ENCODE measurements around the gene RNF180. TPM values are rescaled to one million over a fixed set of nuclear protein-coding genes. Genes with fewer than 3 reads are reported as not detected.

Gene RNF180
- total RNA-seq, 4 donors from 2014 or later = 50.5 to 99.0 (median 63.1) TPM

GRCh38 chr5:64298586-64298985 is 132.9 kb downstream of the RNF180 start:
- WGBS, 2 donors = 45% methylated on average over 1 of the region's 1 CpG
- TF ChIP-seq CTCF (IDR thresholded peaks at IDR 0.05) (no peak), POLR2A (IDR thresholded peaks at IDR 0.05) (no peak)
- no peak overlapping the region for H3K27ac ChIP-seq
- no peaks in the 10 kb centered on the region for H3K27me3 ChIP-seq
- no peaks in the 10 kb centered on the region for H3K9me3 ChIP-seq
- no peak for DNase-seq
- H3K4me3 ChIP-seq (replicated peaks in 1 of 3) = no peak overlapping the region
- H3K4me1 ChIP-seq = peaks cover 13 to 14% of the 10 kb centered on the region in 2 donors
- intact Hi-C loops (cut with DNase I) = no loop called here
- H3K36me3 ChIP-seq = no peaks in the 10 kb centered on the region

- no peak for DNase-seq
- intact Hi-C loops (cut with DNase I) = no loop called here
- Histone ChIP-seq H3K27me3 (no peaks in the 10 kb centered on the region), H3K4me3 (replicated peaks in 1 of 3) (no peak overlapping the region), H3K27ac (no peak overlapping the region), H3K9me3 (no peaks in the 10 kb centered on the region), H3K36me3 (no peaks in the 10 kb centered on the region), H3K4me1 (peaks cover 13 to 14% of the 10 kb centered on the region in 2 donors)
- TF ChIP-seq POLR2A (IDR thresholded peaks at IDR 0.05) (no peak), CTCF (IDR thresholded peaks at IDR 0.05) (no peak)
- 66 to 71% methylated on average over 2 of the region's 2 CpGs for WGBS, 2 donors
Observed at GRCh38 chr5:64299805-64300204, 134.2 kb downstream of the RNF180 start.

- intact Hi-C loops (cut with DNase I) = no loop called here
- DNase-seq = no peak
Observed at GRCh38 chr5:64301566-64301965, 135.9 kb downstream of the RNF180 start.

GRCh38 chr5:64308135-64308534 is 142.5 kb downstream of the RNF180 start:
- Histone ChIP-seq H3K4me3 (replicated peaks in 1 of 3) (no peak overlapping the region), H3K9me3 (no peaks in the 10 kb centered on the region), H3K36me3 (no peaks in the 10 kb centered on the region), H3K27me3 (no peaks in the 10 kb centered on the region), H3K4me1 (no peaks in the 10 kb centered on the region), H3K27ac (no peak overlapping the region)
- DNase-seq = no peak
- intact Hi-C loops (cut with DNase I) = no loop called here
- no peak for TF ChIP-seq POLR2A (IDR thresholded peaks at IDR 0.05)
- TF ChIP-seq CTCF (IDR thresholded peaks at IDR 0.05) = no peak
- 56 to 91% methylated on average over 1 of the region's 1 CpG for WGBS, 2 donors

More at GRCh38 chr5:64301566-64301965, 135.9 kb downstream of the RNF180 start:
- Histone ChIP-seq H3K36me3 (no peaks in the 10 kb centered on the region), H3K9me3 (no peaks in the 10 kb centered on the region), H3K27ac (no peak overlapping the region), H3K4me3 (replicated peaks in 1 of 3) (no peak overlapping the region), H3K4me1 (peaks cover 13 to 14% of the 10 kb centered on the region in 2 donors), H3K27me3 (no peaks in the 10 kb centered on the region)
- TF ChIP-seq POLR2A (IDR thresholded peaks at IDR 0.05) = no peak
- TF ChIP-seq CTCF (IDR thresholded peaks at IDR 0.05) = no peak

GRCh38 chr5:64312491-64312890 is 146.8 kb downstream of the RNF180 start:
- intact Hi-C loops (cut with DNase I) = no loop called here
- H3K27ac ChIP-seq = no peak overlapping the region
- TF ChIP-seq CTCF (IDR thresholded peaks at IDR 0.05) (no peak), POLR2A (IDR thresholded peaks at IDR 0.05) (no peak)
- no peak overlapping the region for H3K4me3 ChIP-seq (replicated peaks in 1 of 3)
- DNase-seq = no peak
- 60 to 64% methylated on average over 4 of the region's 4 CpGs for WGBS, 2 donors
- H3K27me3 ChIP-seq = no peaks in the 10 kb centered on the region
- no peaks in the 10 kb centered on the region for H3K9me3 ChIP-seq
- no peaks in the 10 kb centered on the region for H3K36me3 ChIP-seq
- H3K4me1 ChIP-seq = no peaks in the 10 kb centered on the region

Data from thyroid gland (tissue), 4 donors.